ENCODE data around the gene SCOC.

GRCh38 chr4:140427106-140427918 is 53.9 kb downstream of the SCOC start, which contains the start of gene CLGN:
- TF ChIP-seq CTCF (IDR thresholded peaks at IDR 0.05) (peak in 3 of 4 experiments; percentile 13 to 33 (median 27)), POLR2A (IDR thresholded peaks at IDR 0.05) (peak in 1 of 2 donors; percentile 13)

All from uterus (tissue), 2 donors.